ENCODE results near the gene HBE1. TPM values are rescaled to one million over a fixed set of nuclear protein-coding genes. Genes with fewer than 3 reads are reported as not detected.
"Not testable (repeated sequence)": the region's sequence is repeated elsewhere in the genome, so short reads cannot be mapped to it uniquely, and the experiment has no call there.

Gene HBE1
- total and polyA plus RNA-seq, 2 experiments from 2014 or later = not detected

DNA sequence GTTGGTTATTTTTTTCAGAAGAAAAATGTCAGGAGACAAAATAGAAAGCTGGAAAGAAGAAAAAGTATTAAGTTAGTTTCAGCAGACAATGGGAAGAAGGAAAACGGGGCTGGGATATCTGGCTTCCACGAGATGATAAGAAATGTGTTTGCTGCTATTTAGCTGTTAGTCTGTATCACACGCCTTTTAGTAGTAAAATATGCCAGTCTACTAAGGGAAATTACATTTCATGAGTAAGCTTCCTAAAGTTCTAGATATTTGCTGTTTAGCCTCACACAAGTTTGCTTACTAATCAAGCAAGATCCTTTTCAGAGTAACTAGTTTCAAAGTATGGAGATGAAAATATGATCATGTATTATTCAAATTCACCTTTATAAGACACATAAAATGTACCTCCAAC lies 30.5 kb upstream of the HBE1 start:
- H2AFZ ChIP-seq = peak overlapping the region; percentile 31; the same call in 1 of the 2 replicates

GRCh38 chr11:5298451-5298850 lies 28.7 kb upstream of the HBE1 start:
- Histone ChIP-seq H4K20me1 (ENCODE audit: insufficient read depth) (no peaks in the 10 kb centered on the region), H3K9ac (no peak overlapping the region), H3K4me3 (no peak overlapping the region), H3K27ac (no peak overlapping the region), H3F3A (ENCODE audit: insufficient read depth) (0 out of 2 replicates have a peak, but pooled peaks cover 8% of the 10 kb centered on the region), H3K4me2 (ENCODE audit: unreplicated experiment) (no peak overlapping the region), H3K36me3 (ENCODE audit: low read depth) (no peaks in the 10 kb centered on the region), H3K9me3 (ENCODE audit: low read depth) (no peaks in the 10 kb centered on the region), H2AFZ (no peak overlapping the region), H3K9me2 (ENCODE audit: insufficient read depth) (no peaks in the 10 kb centered on the region), H3K27me3 (replicated peaks; ENCODE audit: insufficient read depth) (no peaks in the 10 kb centered on the region), H3K79me2 (ENCODE audit: insufficient read depth) (no peaks in the 10 kb centered on the region), H3K4me1 (ENCODE audit: insufficient read depth) (peaks cover 16% of the 10 kb centered on the region)
- in situ Hi-C loops (cut with MboI) = no loop called here
- no peak for DNase-seq
- 30 to 56% methylated on average over 1 of the region's 1 CpG for WGBS, 2 experiments (ENCODE audit: low coverage in 1 of 2, low lambda C conversion rate in 2 of 2, missing lambda C conversion rate in 2 of 2)
- TF ChIP-seq EZH2phosphoT487 (IDR thresholded peaks at IDR 0.05; ENCODE audit: insufficient read depth, low read depth) (no peak), EZH2 (IDR thresholded peaks at IDR 0.05; ENCODE audit: insufficient read depth, poor library complexity, severe bottlenecking) (no peak)

More for the DNA sequence above, 30.5 kb upstream of the HBE1 start:
- WGBS, 2 experiments (ENCODE audit: low coverage in 1 of 2, low lambda C conversion rate in 2 of 2, missing lambda C conversion rate in 2 of 2) = 66 to 67% methylated on average over 3 of the region's 3 CpGs
- no peaks in the 10 kb centered on the region for H4K20me1 ChIP-seq (ENCODE audit: insufficient read depth)
- in situ Hi-C loops (cut with MboI) = no loop called here
- no peaks in the 10 kb centered on the region for H3K36me3 ChIP-seq (ENCODE audit: low read depth)
- no peak overlapping the region for H3K4me3 ChIP-seq
- H3K27me3 ChIP-seq (replicated peaks; ENCODE audit: insufficient read depth) = no peaks in the 10 kb centered on the region
- DNase-seq = peak; percentile 31
- H3K9me3 ChIP-seq (ENCODE audit: low read depth) = no peaks in the 10 kb centered on the region
- no peak overlapping the region for H3K9ac ChIP-seq
- no peaks in the 10 kb centered on the region for H3K9me2 ChIP-seq (ENCODE audit: insufficient read depth)
- H3K27ac ChIP-seq = no peak overlapping the region
- TF ChIP-seq EZH2 (IDR thresholded peaks at IDR 0.05; ENCODE audit: insufficient read depth, poor library complexity, severe bottlenecking) = no peak
- TF ChIP-seq EZH2phosphoT487 (IDR thresholded peaks at IDR 0.05; ENCODE audit: insufficient read depth, low read depth) = no peak
- no peaks in the 10 kb centered on the region for H3K79me2 ChIP-seq (ENCODE audit: insufficient read depth)
- H3F3A ChIP-seq (ENCODE audit: insufficient read depth) = 0 out of 2 replicates have a peak, but pooled peaks cover 20% of the 10 kb centered on the region
- H3K4me2 ChIP-seq (ENCODE audit: unreplicated experiment) = no peak overlapping the region
- H3K4me1 ChIP-seq (ENCODE audit: insufficient read depth) = peaks cover 28% of the 10 kb centered on the region

DNA sequence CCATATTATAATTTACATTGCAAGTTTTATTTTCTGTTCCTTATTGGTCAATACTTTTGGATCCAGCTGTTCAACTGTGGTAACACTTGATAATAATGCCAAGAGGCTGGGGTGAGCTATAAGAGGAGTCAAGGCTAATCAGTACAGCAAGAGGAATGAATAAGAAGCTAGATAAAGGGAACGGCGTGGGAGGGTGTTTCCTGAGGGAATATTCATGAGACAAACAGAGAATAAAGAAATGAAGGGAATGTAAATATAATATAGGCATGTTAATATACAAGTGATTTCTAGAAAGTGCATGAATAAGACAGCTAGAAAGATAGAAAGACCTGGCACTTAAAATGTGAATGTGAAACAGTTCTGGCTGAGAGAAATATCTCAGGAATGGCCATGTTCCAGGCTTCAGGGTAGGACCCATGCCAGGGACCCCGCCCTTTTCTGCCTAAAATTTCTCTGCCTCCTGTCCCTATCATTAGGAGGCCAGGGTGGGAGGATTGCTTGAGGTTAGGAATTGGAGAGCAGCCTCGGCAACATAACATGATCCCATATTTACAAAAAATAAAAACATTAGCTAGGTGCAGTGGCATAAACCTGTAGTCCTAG lies 28.1 kb upstream of the HBE1 start:
- Histone ChIP-seq H3K9me2 (ENCODE audit: insufficient read depth) (no peaks in the 10 kb centered on the region), H3K79me2 (ENCODE audit: insufficient read depth) (no peaks in the 10 kb centered on the region), H4K20me1 (ENCODE audit: insufficient read depth) (no peaks in the 10 kb centered on the region), H3K4me1 (ENCODE audit: insufficient read depth) (peaks cover 16% of the 10 kb centered on the region), H2AFZ (peak overlapping the region; percentile 50; the same call in 1 of the 2 replicates), H3K9ac (no peak overlapping the region), H3K4me3 (no peak overlapping the region), H3F3A (ENCODE audit: insufficient read depth) (0 out of 2 replicates have a peak, but pooled peaks cover 8% of the 10 kb centered on the region), H3K4me2 (ENCODE audit: unreplicated experiment) (no peak overlapping the region), H3K27ac (no peak overlapping the region), H3K9me3 (ENCODE audit: low read depth) (no peaks in the 10 kb centered on the region), H3K36me3 (ENCODE audit: low read depth) (no peaks in the 10 kb centered on the region), H3K27me3 (replicated peaks; ENCODE audit: insufficient read depth) (no peaks in the 10 kb centered on the region)
- WGBS, 2 experiments (ENCODE audit: low coverage in 1 of 2, low lambda C conversion rate in 2 of 2, missing lambda C conversion rate in 2 of 2) = 45 to 47% methylated on average over 4 of the region's 4 CpGs
- in situ Hi-C loops (cut with MboI) = no loop called here
- TF ChIP-seq EZH2phosphoT487 (IDR thresholded peaks at IDR 0.05; ENCODE audit: insufficient read depth, low read depth) (no peak), EZH2 (IDR thresholded peaks at IDR 0.05; ENCODE audit: insufficient read depth, poor library complexity, severe bottlenecking) (no peak)
- DNase-seq = peak; percentile 20

- H2AFZ ChIP-seq; H3K79me2 ChIP-seq (ENCODE audit: insufficient read depth); H3K27ac ChIP-seq; DNase-seq; H3F3A ChIP-seq (ENCODE audit: insufficient read depth); in situ Hi-C loops (cut with MboI); H3K27me3 ChIP-seq (replicated peaks; ENCODE audit: insufficient read depth); H3K4me3 ChIP-seq; H3K9me2 ChIP-seq (ENCODE audit: insufficient read depth); H3K9me3 ChIP-seq (ENCODE audit: low read depth); H3K4me2 ChIP-seq (ENCODE audit: unreplicated experiment); H3K9ac ChIP-seq; H4K20me1 ChIP-seq (ENCODE audit: insufficient read depth); H3K36me3 ChIP-seq (ENCODE audit: low read depth): not testable (repeated sequence)
- H3K4me1 ChIP-seq (ENCODE audit: insufficient read depth) = peaks cover 17% of the 10 kb centered on the region
- WGBS, 2 experiments (ENCODE audit: low coverage in 1 of 2, low lambda C conversion rate in 2 of 2, missing lambda C conversion rate in 2 of 2) = 93 to 97% methylated on average over 21 to 35 of the region's 41 CpGs
These were observed 24.7 kb upstream of the HBE1 start for GRCh38 chr11:5294342-5294995.

All from GM23248 (cell line).